DND-41 (cell line): Measurements from ENCODE around the gene CTNNBL1.

Source experiments
- ATAC-seq: fragments of 200-7000 bp; cut with Tn5 transposase; 3 replicates; pipeline ENCODE4 v1.9.1; 2021; ENCODE audit warnings: low read depth; ENCODE audit not compliant: insufficient read depth
- DNase-seq: peaks from one replicate; pipeline ENCODE4 v3.0.0-alpha.2; 2020
- H2AFZ ChIP-seq: 2 replicates; pipeline ENCODE4 v1.6.0; 2012; ENCODE audit warnings: low read depth, low read length
- H3K27ac ChIP-seq: 2 replicates; pipeline ENCODE4 v1.5.1; 2012; ENCODE audit warnings: low read length, inconsistent platforms
- H3K27me3 ChIP-seq: fragments of 200-600 bp; sonication (generic); 2 replicates; pipeline ENCODE4 v1.6.0; 2012; ENCODE audit warnings: low read length, mild to moderate bottlenecking, inconsistent platforms; ENCODE audit not compliant: insufficient read depth, poor library complexity
- H3K36me3 ChIP-seq: 2 replicates; pipeline ENCODE4 v1.5.1; 2012; ENCODE audit warnings: low read length, inconsistent platforms; ENCODE audit not compliant: insufficient read depth
- H3K4me1 ChIP-seq: 2 replicates; pipeline ENCODE4 v1.5.1; 2012; ENCODE audit warnings: mild to moderate bottlenecking, low read length; ENCODE audit not compliant: insufficient read depth
- H3K4me2 ChIP-seq: 2 replicates; pipeline ENCODE4 v1.6.0; 2012; ENCODE audit warnings: mild to moderate bottlenecking, moderate library complexity, low read length, inconsistent platforms; ENCODE audit not compliant: insufficient read depth
- H3K4me3 ChIP-seq, 2 experiments: fragments of 200-600 bp in 1 of 2; shearing (Covaris generic) in 1 of 2; 2 replicates each; pipeline ENCODE4 v1.5.1; 2012 to 2016; ENCODE audit warnings: inconsistent platforms in 2 of 2, low read length in 2 of 2, mild to moderate bottlenecking in 2 of 2, low read depth in 1 of 2, moderate library complexity in 1 of 2
- H3K79me2 ChIP-seq: 2 replicates; pipeline ENCODE4 v1.6.0; 2012; ENCODE audit warnings: low read length, inconsistent platforms; ENCODE audit not compliant: insufficient read depth
- H3K9ac ChIP-seq: 2 replicates; pipeline ENCODE4 v1.6.0; 2012; ENCODE audit warnings: low read depth, mild to moderate bottlenecking, inconsistent platforms, low read length, moderate library complexity
- H3K9me3 ChIP-seq: 2 replicates; pipeline ENCODE4 v1.5.1; 2012; ENCODE audit warnings: low read length, moderate library complexity, mild to moderate bottlenecking, inconsistent platforms; ENCODE audit not compliant: insufficient read depth, severe bottlenecking
- H4K20me1 ChIP-seq: 2 replicates; pipeline ENCODE4 v1.6.0; 2012; ENCODE audit warnings: low read length; ENCODE audit not compliant: insufficient read depth
- CTCF ChIP-seq: IDR thresholded peaks from 2 replicates; pipeline ENCODE4 v1.5.1; 2012; ENCODE audit warnings: borderline replicate concordance, low read length, moderate library complexity, mild to moderate bottlenecking; ENCODE audit not compliant: poor library complexity, severe bottlenecking; ENCODE audit errors: extremely low read depth
- EZH2 ChIP-seq: IDR thresholded peaks from 3 replicates; pipeline ENCODE4 v1.6.1; 2012; ENCODE audit warnings: borderline replicate concordance, low read depth, mild to moderate bottlenecking, moderate library complexity, low read length, inconsistent platforms; ENCODE audit not compliant: severe bottlenecking

Gene CTNNBL1

GRCh38 chr20:37737826-37738420, 44.1 kb downstream of the CTNNBL1 start:
- Histone ChIP-seq H4K20me1 (peaks cover 6% of the 10 kb centered on the region; the same call in 1 of the 2 replicates), H3K4me2 (no peak overlapping the region), H3K27ac (no peak overlapping the region), H3K36me3 (peaks cover 67% of the 10 kb centered on the region), H3K4me1 (no peaks in the 10 kb centered on the region), H3K9ac (no peak overlapping the region), H3K79me2 (no peaks in the 10 kb centered on the region), H3K9me3 (no peaks in the 10 kb centered on the region), H3K27me3 (no peaks in the 10 kb centered on the region), H2AFZ (no peak overlapping the region), H3K4me3 (no peak overlapping the region)
- DNase-seq (no peak), ATAC-seq (no peak)
- TF ChIP-seq EZH2 (no peak), CTCF (no peak)

GRCh38 chr20:37741055-37741454, 47.2 kb downstream of the CTNNBL1 start:
- TF ChIP-seq EZH2 (no peak), CTCF (no peak)
- H3K4me2 ChIP-seq = no peak overlapping the region

GRCh38 chr20:37741570-37741969, 47.7 kb downstream of the CTNNBL1 start:
- Histone ChIP-seq H2AFZ (no peak overlapping the region), H3K27me3 (no peaks in the 10 kb centered on the region), H3K4me1 (no peaks in the 10 kb centered on the region), H3K9ac (no peak overlapping the region), H3K36me3 (peaks cover 41% of the 10 kb centered on the region), H3K4me2 (no peak overlapping the region), H3K79me2 (no peaks in the 10 kb centered on the region), H3K4me3 (no peak overlapping the region), H3K9me3 (no peaks in the 10 kb centered on the region), H3K27ac (no peak overlapping the region), H4K20me1 (0 out of 2 replicates have a peak, but pooled peaks cover 3% of the 10 kb centered on the region)
- ATAC-seq (no peak), DNase-seq (no peak)
- no peak for TF ChIP-seq CTCF
- no peak for TF ChIP-seq EZH2

More at GRCh38 chr20:37741055-37741454, 47.2 kb downstream of the CTNNBL1 start:
- Histone ChIP-seq H3K4me3 (no peak overlapping the region), H3K9ac (no peak overlapping the region), H2AFZ (no peak overlapping the region), H3K4me1 (no peaks in the 10 kb centered on the region), H4K20me1 (0 out of 2 replicates have a peak, but pooled peaks cover 3% of the 10 kb centered on the region), H3K79me2 (no peaks in the 10 kb centered on the region), H3K9me3 (no peaks in the 10 kb centered on the region), H3K27ac (no peak overlapping the region), H3K36me3 (peaks cover 41% of the 10 kb centered on the region), H3K27me3 (no peaks in the 10 kb centered on the region)
- ATAC-seq (no peak), DNase-seq (no peak)

GRCh38 chr20:37742131-37742530, 48.3 kb downstream of the CTNNBL1 start:
- H3K36me3 ChIP-seq = peaks cover 41% of the 10 kb centered on the region
- no peak for TF ChIP-seq CTCF
- no peak for TF ChIP-seq EZH2
- no peak overlapping the region for H3K4me3 ChIP-seq
- 0 out of 2 replicates have a peak, but pooled peaks cover 3% of the 10 kb centered on the region for H4K20me1 ChIP-seq
- no peak overlapping the region for H3K4me2 ChIP-seq
- no peak overlapping the region for H3K9ac ChIP-seq
- H3K9me3 ChIP-seq = no peaks in the 10 kb centered on the region
- no peak for DNase-seq
- H3K4me1 ChIP-seq = no peaks in the 10 kb centered on the region
- no peak overlapping the region for H2AFZ ChIP-seq
- H3K79me2 ChIP-seq = no peaks in the 10 kb centered on the region
- ATAC-seq = no peak
- no peak overlapping the region for H3K27ac ChIP-seq
- H3K27me3 ChIP-seq = no peaks in the 10 kb centered on the region
